ENCODE measurements around the gene GIT2.

The GIT2 gene

DNA sequence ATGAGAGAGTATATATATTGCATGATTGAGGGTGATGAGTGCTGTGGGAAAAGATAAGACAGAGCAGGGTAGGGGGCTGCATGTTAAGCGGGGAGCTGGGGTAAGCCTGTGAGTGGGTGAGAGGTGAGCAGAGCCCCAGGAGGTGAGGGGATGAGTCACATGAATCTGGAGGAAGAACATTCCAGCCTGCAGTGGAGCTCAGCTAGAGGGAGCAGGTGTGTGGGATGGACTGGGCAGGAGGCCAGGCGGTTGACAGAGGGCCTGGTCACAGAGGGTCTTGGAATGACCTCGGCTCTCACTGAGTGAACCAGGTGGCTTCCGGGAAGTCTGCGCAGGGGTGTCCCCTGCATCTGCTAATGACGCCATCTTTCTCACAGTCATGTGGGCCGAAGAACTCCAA lies 44.4 kb downstream of the GIT2 start:
- Mint-ChIP-seq H3K36me3 (ENCODE audit: low read depth) (peaks cover 60% of the 10 kb centered on the region), H3K9me3 (no peaks in the 10 kb centered on the region), H3K4me3 (no peak overlapping the region), H3K27me3 (ENCODE audit: low read depth) (no peaks in the 10 kb centered on the region), H3K27ac (no peak overlapping the region), H3K4me1 (ENCODE audit: low read depth) (peaks cover 38% of the 10 kb centered on the region)

GRCh38 chr12:109951136-109951535 lies 45.0 kb downstream of the GIT2 start:
- no peaks in the 10 kb centered on the region for H3K27me3 Mint-ChIP-seq (ENCODE audit: low read depth)
- no peak overlapping the region for H3K27ac Mint-ChIP-seq
- peaks cover 60% of the 10 kb centered on the region for H3K36me3 Mint-ChIP-seq (ENCODE audit: low read depth)
- H3K4me1 Mint-ChIP-seq (ENCODE audit: low read depth), result peaks cover 41% of the 10 kb centered on the region
- no peaks in the 10 kb centered on the region for H3K9me3 Mint-ChIP-seq
- H3K4me3 Mint-ChIP-seq, result no peak overlapping the region

- Mint-ChIP-seq H3K27ac (no peak overlapping the region), H3K9me3 (no peaks in the 10 kb centered on the region), H3K4me3 (no peak overlapping the region), H3K4me1 (ENCODE audit: low read depth) (peaks cover 41% of the 10 kb centered on the region), H3K27me3 (ENCODE audit: low read depth) (no peaks in the 10 kb centered on the region), H3K36me3 (ENCODE audit: low read depth) (peaks cover 60% of the 10 kb centered on the region)
Measured at GRCh38 chr12:109950625-109951024, 45.5 kb downstream of the GIT2 start.

DNA sequence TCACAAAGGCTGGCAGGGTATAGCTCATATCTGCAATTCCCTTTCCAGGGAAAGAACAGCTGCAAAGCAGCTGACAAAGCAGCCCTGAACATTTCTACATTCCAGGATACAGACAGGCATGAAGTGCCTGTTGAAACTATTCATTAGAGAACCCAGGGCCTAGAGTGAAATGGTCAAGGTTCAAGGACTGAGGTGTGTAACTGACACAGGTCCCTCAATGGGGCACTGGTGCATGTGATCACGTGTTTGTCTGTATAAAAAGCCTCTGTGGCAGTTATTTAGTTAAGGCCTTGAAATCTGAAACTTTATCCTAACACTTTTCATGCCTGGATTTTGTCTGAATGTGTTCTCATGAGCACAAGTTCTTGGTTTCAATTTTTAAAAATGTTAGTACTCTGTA lies 47.1 kb downstream of the GIT2 start:
- H3K27ac Mint-ChIP-seq, result no peak overlapping the region
- H3K27me3 Mint-ChIP-seq (ENCODE audit: low read depth), result no peaks in the 10 kb centered on the region
- peaks cover 62% of the 10 kb centered on the region for H3K36me3 Mint-ChIP-seq (ENCODE audit: low read depth)
- H3K4me1 Mint-ChIP-seq (ENCODE audit: low read depth), result peaks cover 41% of the 10 kb centered on the region
- no peaks in the 10 kb centered on the region for H3K9me3 Mint-ChIP-seq
- no peak overlapping the region for H3K4me3 Mint-ChIP-seq

DNA sequence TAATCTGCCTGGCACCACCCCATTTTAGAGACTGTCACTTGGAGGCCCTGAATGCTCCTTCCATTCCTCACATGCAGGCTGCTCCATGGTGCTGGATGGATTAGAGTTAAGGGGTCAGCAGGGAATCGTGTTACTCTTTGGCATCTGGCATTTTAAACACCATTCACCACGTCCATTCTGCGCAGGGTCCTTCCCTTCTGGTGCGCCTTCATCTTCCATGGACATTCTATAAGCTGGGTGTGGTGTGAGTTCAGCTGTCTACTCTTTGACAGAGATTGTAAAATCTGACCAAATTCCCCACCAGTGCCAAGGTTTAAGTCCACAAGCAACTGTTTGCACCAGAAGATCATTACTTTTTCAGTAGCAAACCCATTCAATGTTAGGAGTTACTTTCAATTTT lies 47.8 kb downstream of the GIT2 start:
- H3K27me3 Mint-ChIP-seq (ENCODE audit: low read depth), result no peaks in the 10 kb centered on the region
- peaks cover 41% of the 10 kb centered on the region for H3K4me1 Mint-ChIP-seq (ENCODE audit: low read depth)
- H3K27ac Mint-ChIP-seq, result no peak overlapping the region
- peaks cover 58% of the 10 kb centered on the region for H3K36me3 Mint-ChIP-seq (ENCODE audit: low read depth)
- H3K9me3 Mint-ChIP-seq, result no peaks in the 10 kb centered on the region
- H3K4me3 Mint-ChIP-seq, result no peak overlapping the region

DNA sequence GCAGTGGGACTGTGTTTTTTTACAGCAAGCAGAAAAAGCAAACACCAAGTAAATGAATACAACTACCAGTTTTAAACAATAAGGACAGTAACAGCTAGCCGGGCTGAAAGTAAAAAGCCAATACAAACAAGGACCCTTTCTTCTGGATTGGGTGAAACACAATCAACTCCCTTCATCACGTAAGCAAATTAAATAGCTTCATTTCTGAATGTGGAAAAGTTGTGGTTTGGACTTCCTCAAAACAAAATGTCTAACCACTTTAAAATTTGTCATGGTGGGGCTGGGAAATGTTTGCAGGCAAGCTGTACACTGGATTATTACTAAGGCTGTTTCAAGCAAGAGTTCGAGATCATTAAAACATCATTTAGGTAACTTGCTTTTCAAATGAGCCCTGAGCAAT lies 48.6 kb downstream of the GIT2 start:
- Mint-ChIP-seq H3K27me3 (ENCODE audit: low read depth) (no peaks in the 10 kb centered on the region), H3K4me1 (ENCODE audit: low read depth) (peaks cover 37% of the 10 kb centered on the region), H3K4me3 (no peak overlapping the region), H3K36me3 (ENCODE audit: low read depth) (peaks cover 53% of the 10 kb centered on the region), H3K9me3 (no peaks in the 10 kb centered on the region), H3K27ac (peak overlapping the region; percentile 50)

DNA sequence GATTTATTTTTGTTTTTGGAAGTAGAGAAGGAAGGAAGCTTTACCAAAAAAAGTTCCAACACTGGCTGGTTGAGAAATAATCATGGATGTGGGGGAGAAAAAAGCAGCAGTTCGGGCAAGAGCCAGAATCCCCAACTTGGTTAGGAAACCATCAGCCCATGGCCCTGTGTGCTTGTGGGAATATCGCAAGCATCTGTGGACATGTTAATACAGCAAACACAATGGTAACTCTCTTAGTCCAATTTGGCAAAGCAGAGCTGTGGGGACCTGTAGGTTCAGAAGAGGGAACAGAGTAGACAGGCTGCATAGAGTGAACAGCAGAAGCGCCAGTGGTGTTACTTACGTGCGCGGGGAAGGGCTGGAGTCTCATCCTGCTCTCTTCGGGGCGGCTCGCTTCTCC lies 49.3 kb downstream of the GIT2 start:
- Mint-ChIP-seq H3K4me1 (ENCODE audit: low read depth) (peaks cover 34% of the 10 kb centered on the region), H3K27me3 (ENCODE audit: low read depth) (no peaks in the 10 kb centered on the region), H3K27ac (peak overlapping the region; percentile 67), H3K4me3 (peak overlapping the region; percentile 19), H3K9me3 (no peaks in the 10 kb centered on the region), H3K36me3 (ENCODE audit: low read depth) (peaks cover 47% of the 10 kb centered on the region)

GRCh38 chr12:109946505-109946904 lies 49.7 kb downstream of the GIT2 start:
- peak overlapping the region; percentile 67 for H3K27ac Mint-ChIP-seq
- no peaks in the 10 kb centered on the region for H3K27me3 Mint-ChIP-seq (ENCODE audit: low read depth)
- peak overlapping the region; percentile 19 for H3K4me3 Mint-ChIP-seq
- no peaks in the 10 kb centered on the region for H3K9me3 Mint-ChIP-seq
- peaks cover 45% of the 10 kb centered on the region for H3K36me3 Mint-ChIP-seq (ENCODE audit: low read depth)
- peaks cover 32% of the 10 kb centered on the region for H3K4me1 Mint-ChIP-seq (ENCODE audit: low read depth)

DNA sequence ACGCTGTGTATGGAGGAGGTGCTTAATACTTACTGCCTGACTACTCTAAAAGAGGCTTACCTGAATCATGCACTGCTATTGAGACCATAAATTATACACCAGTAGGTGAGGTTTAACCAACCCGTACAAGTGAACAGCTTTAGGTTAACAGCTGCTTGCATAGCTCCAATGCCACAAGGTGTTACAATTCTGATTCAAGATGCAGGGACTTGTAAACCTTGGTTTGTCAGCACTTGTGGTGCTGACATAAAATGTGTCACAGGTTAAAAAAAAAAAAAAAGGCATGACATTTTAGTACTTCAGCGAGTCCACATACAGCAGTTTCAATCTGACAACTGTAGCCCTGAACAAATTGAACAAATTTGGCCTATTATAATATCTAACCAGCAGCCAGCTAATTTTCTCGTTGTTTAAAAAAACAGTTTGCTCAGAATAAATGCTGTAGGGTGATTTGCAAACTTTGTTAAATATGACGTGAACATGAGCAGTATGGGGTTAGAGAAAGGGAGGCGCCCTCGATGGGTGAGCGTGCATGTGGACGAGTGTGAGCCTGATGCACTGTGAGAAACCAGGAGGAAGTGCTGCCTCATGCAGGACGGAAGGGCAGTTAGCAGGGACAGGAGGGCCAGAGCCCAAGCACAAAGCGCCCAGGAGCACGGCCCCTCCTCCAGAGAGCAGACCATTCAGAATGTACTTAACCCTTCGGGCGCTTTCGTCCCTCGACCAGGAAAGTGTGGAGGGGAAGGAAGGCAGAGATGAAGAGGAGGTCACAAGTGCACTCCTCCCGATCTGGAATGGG lies 51.4 kb downstream of the GIT2 start:
- no peak overlapping the region for H3K4me3 Mint-ChIP-seq
- no peaks in the 10 kb centered on the region for H3K9me3 Mint-ChIP-seq
- H3K36me3 Mint-ChIP-seq (ENCODE audit: low read depth), result peaks cover 35% of the 10 kb centered on the region
- H3K4me1 Mint-ChIP-seq (ENCODE audit: low read depth), result peaks cover 26% of the 10 kb centered on the region
- H3K27ac Mint-ChIP-seq, result no peak overlapping the region
- H3K27me3 Mint-ChIP-seq (ENCODE audit: low read depth), result no peaks in the 10 kb centered on the region

GRCh38 chr12:109943811-109944210 lies 52.4 kb downstream of the GIT2 start:
- Mint-ChIP-seq H3K36me3 (ENCODE audit: low read depth) (peaks cover 36% of the 10 kb centered on the region), H3K4me3 (no peak overlapping the region), H3K9me3 (no peaks in the 10 kb centered on the region), H3K27ac (no peak overlapping the region), H3K27me3 (ENCODE audit: low read depth) (no peaks in the 10 kb centered on the region), H3K4me1 (ENCODE audit: low read depth) (peaks cover 24% of the 10 kb centered on the region)

DNA sequence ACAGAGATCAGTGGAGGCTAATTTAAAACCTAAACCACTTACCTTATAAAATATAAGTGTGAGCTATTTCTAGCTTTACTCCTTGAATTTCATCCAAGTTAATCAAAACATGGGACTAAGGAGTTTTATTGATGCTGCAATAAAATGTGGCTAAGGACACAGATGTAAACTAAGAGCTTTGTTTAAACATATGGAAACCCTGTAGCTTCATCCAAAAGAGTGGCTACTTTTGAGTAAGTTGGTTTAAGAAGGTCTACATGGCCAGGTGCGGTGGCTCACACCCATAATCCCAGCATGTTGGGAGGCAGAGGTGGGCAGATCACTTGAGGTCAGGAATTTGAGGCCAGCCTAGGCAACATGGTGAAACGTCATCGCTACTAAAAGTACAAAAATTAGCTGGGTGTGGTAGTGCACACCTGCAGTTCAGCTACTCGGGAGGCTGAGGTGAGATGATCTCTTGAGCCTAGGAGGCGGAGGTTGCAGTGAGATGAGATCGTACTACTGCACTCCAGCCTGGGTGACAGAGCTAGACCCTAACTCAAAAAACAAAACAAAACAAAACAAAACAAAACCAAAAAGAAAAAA lies 55.7 kb downstream of the GIT2 start:
- no peaks in the 10 kb centered on the region for H3K9me3 Mint-ChIP-seq
- no peak overlapping the region for H3K27ac Mint-ChIP-seq
- H3K27me3 Mint-ChIP-seq (ENCODE audit: low read depth), result no peaks in the 10 kb centered on the region
- no peak overlapping the region for H3K4me3 Mint-ChIP-seq
- peaks cover 1% of the 10 kb centered on the region for H3K4me1 Mint-ChIP-seq (ENCODE audit: low read depth)
- H3K36me3 Mint-ChIP-seq (ENCODE audit: low read depth), result peaks cover 35% of the 10 kb centered on the region

DNA sequence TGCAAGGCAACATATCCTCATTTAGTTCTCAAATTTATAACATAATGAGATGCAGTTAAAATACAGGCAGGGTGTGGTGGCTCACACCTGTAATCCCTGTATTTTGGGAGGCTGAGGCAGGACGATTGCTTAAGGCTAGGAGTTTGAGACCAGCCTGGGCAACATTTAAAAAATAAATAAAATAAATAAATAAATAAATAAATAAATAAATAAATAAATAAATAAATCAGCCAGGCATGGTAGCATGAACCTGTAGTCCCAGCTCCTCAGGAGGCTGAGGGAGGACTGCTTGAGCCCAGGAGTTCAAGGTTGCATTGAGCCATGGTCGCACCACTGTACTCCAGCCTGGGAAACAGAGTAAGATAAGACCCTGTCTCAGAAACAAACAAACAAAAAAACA lies 56.7 kb downstream of the GIT2 start:
- H3K36me3 Mint-ChIP-seq (ENCODE audit: low read depth), result peaks cover 34% of the 10 kb centered on the region
- no peak overlapping the region for H3K27ac Mint-ChIP-seq
- no peaks in the 10 kb centered on the region for H3K9me3 Mint-ChIP-seq
- H3K27me3 Mint-ChIP-seq (ENCODE audit: low read depth), result no peaks in the 10 kb centered on the region
- peaks cover 1% of the 10 kb centered on the region for H3K4me1 Mint-ChIP-seq (ENCODE audit: low read depth)
- H3K4me3 Mint-ChIP-seq, result no peak overlapping the region

DNA sequence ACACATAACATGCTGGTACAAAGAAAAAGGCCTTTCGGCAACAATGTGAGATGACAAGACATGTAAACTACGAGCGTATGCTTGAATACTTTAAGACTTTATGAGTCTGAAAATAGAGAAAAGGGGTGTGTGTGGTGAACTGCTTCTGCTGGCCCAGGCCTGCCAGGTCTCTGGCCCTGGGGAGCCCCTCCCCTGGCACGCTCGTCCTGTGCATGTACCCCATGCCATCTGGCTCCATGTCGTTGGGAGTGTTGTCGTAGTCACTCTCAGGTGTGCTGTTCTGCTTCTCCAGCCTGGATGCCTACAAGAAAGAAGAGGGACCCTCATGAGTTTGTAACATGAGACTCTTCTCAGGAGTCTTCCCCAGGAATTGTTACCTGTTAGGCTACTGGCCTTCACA lies 57.2 kb downstream of the GIT2 start:
- H3K27me3 Mint-ChIP-seq (ENCODE audit: low read depth), result no peaks in the 10 kb centered on the region
- H3K9me3 Mint-ChIP-seq, result no peaks in the 10 kb centered on the region
- no peak overlapping the region for H3K27ac Mint-ChIP-seq
- peaks cover 37% of the 10 kb centered on the region for H3K36me3 Mint-ChIP-seq (ENCODE audit: low read depth)
- no peak overlapping the region for H3K4me3 Mint-ChIP-seq
- H3K4me1 Mint-ChIP-seq (ENCODE audit: low read depth), result peaks cover 1% of the 10 kb centered on the region

- Mint-ChIP-seq H3K27ac (no peak overlapping the region), H3K27me3 (ENCODE audit: low read depth) (no peaks in the 10 kb centered on the region), H3K4me3 (no peak overlapping the region), H3K36me3 (ENCODE audit: low read depth) (peaks cover 43% of the 10 kb centered on the region), H3K9me3 (no peaks in the 10 kb centered on the region), H3K4me1 (ENCODE audit: low read depth) (peaks cover 1% of the 10 kb centered on the region)
Measured at GRCh38 chr12:109937371-109937770, 58.8 kb downstream of the GIT2 start.

DNA sequence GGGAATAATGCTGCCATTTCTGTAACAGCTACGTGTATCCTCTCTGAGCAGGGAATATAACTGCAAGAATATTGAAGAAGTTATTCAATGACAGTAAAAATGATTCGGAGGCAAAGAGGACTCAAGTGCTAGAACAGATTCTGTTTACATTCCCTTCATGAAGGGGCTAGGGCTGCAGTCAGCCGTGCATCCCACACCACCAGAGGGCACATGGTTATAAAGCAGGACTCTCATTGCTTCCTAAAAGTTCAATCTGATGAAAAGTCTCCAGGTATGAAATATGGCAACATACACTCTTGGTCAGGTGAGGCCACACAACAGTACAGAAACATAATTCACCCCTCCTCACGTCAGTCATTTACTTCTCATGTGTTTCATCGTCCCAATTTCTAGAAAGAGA lies 62.1 kb downstream of the GIT2 start:
- Mint-ChIP-seq H3K36me3 (ENCODE audit: low read depth) (peaks cover 51% of the 10 kb centered on the region), H3K9me3 (no peaks in the 10 kb centered on the region), H3K4me3 (no peak overlapping the region), H3K27ac (no peak overlapping the region), H3K27me3 (ENCODE audit: low read depth) (no peaks in the 10 kb centered on the region), H3K4me1 (ENCODE audit: low read depth) (no peaks in the 10 kb centered on the region)

Measured in T-helper 1 cell treated with Interleukin-12 subunit alpha and Interleukin-12 subunit beta and Interleukin-4 antibody, amounts not matched to agents 30 μg/mL and 1 μg/mL, for 36 hours (primary cell).